Endometrial microvascular endothelial cells (primary cell): ENCODE data around the gene ST6GALNAC4. TPM values are rescaled to one million over a fixed set of nuclear protein-coding genes. Genes with fewer than 3 reads are reported as not detected.

Source experiments
- in situ Hi-C: cut with HindIII; loops from 2 replicates; pipeline ENCODE4 v1.10.0; 2017; ENCODE audit warnings: low sequenced_read_pairs, low pct_unique_long_range_greater_than_20kb; ENCODE audit errors: inconsistent ontology term
- total RNA-seq: library from RNA; depleted of rRNA; stranded (reverse); fragments of >200 nt; gene quantifications from one replicate; pipeline ENCODE4 v1.2.3, GENCODE V29; 2015; ENCODE audit errors: inconsistent ontology term

The ST6GALNAC4 gene
- total RNA-seq, 1 donor from 2014 or later: 107 TPM

DNA sequence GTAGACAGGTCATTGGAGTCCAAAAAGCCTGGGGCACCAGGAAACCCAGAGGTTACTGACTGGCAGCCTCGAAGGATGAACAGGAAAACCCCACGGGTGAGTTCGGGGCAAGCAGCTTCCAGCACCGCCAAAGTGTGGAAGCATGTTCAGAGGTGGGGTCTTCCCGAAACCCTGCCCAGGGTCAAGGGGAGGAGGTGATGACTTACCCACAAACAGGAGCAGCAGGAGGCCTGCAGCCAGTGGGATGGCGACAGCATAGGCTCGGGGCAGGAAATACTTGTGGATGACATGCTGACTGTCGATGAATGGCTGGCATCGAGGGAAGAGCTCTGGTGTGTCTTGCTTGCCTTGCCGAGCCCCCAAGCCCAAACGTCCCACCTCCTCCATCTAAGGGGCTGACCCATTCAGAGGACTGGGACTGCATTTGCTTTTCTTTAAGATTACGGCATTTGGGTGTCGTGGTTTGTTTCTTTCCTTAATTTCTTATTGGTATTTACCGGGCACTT, 19.6 kb upstream of the ST6GALNAC4 start:
- in situ Hi-C loops: loop anchor here (25.0 kb wide), 1 partner anchor 174 kb away; no protein-coding TSS in a partner anchor

- in situ Hi-C loops: loop anchor here (25.0 kb wide), 1 partner anchor 173 kb away; no protein-coding TSS in a partner anchor
Measured at GRCh38 chr9:127935765-127936221, 19.0 kb upstream of the ST6GALNAC4 start.

DNA sequence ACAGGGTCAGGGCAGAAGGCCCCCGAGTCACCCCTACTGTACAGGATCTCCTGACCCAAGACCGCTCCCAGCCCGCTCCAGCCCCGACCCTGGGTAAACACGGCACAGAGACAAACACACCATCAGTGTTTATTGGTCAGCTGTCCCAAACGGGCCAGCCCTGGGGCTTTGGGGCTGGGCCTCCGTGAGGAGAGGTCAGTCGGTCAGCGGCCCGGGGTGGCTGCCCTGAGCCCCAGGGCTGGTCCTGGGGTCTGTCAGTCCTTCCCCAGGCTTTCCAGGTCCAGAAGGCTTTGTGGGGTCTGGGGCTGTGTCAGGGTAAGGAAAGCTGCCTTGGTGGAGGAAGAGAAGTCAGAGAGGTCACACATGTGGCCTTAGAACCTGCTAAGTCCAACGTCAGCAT, 18.1 kb upstream of the ST6GALNAC4 start:
- in situ Hi-C loops: loop anchor here (25.0 kb wide), 1 partner anchor 173 kb away; no protein-coding TSS in a partner anchor

DNA sequence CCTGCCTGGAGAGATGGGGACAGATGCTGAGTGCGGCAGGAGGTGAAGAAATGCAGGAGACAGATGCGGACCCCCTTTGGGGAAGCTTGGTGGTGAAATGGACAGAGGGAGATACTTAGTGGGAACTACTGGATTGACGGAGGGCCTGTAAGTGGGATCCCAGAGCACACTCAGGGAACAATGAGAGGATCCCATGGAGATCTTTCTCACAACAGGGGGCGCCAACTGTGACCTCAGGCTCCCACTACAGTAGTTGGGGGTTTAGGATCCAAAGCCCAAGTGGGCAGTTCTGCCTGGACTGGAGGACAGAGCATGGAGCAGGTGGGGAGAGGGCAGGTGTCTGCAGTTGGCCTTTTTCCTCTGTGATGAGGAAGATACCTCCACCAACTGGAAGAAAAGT, 17.4 kb upstream of the ST6GALNAC4 start:
- in situ Hi-C loops: loop anchor here (25.0 kb wide), 1 partner anchor 172 kb away; no protein-coding TSS in a partner anchor

DNA sequence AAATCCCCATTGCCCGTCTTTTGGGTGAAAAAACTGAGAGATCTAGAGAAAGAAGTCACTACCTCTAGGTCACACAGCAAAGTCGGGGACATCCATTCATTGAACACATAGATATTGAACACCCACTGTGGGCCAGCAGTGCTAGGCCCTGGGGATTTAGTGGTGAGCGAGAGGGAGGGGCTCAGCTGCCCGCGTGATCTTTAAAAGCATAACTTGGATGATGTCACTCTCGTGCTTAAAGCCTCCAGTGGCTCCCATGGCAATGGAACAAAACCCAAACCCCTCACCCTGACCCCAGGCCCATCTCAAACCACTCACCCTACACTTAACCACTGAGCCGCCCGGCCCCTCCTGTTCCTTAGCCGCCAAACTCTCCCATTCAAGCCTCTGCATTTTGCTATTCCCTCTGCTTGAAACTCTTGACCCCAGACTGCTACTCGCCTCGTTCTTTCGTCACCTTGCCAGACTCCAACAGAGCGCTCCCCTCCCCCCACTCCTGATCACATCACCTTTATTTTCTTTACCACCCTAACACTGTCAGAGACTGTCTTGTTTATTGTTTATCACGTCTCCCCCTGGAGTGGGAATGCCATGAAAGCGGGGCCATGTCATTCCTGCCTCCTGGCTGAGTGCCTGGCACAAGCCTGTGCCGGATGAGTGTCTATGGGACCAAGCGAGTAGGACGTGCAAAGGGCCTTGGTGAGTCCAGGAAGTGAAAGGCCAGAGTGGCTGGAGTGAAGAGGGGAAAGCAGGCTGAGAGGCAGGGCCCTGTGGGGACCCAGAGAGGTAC, 14.4 kb upstream of the ST6GALNAC4 start:
- in situ Hi-C loops: loop anchor here (25.0 kb wide), 1 partner anchor 169 kb away; no protein-coding TSS in a partner anchor

DNA sequence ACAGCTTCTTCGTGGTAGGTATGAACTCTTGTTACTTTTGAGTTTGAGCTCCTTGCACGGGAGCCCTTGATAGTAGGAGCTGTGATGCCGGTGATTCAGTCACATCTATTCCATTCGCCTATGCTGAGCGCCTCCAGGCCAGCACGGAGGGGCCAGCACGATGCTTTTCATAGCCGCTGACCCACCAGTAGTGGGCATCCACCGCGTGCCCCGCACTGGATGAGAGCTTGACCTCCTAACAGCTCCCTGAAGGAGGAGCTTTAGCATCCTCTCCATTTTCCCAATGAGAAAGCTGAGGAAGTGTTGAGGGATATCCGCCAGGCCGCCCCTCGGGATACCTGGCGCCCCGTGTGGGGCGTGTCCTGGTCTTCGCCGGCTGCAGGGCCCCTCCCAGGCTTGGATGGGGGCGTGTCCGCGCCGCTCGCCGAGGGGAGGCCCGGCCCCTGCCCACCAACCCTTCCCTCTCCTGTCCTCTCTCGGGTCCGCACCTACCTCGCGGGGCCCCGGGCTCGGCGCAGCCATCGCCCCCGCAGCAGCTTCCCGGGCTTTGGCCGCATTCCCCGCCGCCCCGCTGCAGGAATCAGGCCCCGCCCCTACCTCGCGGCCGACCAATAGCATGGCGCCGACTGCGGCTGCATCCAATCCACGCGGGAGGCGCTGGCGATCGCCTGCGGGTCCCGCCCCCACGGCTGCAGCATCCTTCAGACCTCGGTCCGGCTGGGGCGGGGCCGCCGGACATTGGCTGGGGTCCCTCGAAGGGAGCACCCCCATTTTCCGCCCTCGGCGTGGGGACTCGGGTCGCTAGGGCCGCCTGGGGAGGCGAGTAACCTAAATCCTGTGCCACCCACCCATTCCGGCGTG, 13.6 kb upstream of the ST6GALNAC4 start, which contains the start of gene PIP5KL1:
Gene PIP5KL1, minus strand, starts transcription at position 547 of the 861 bp plus-strand sequence. Its CDS starts 25 bp downstream, at position 522.
- in situ Hi-C loops: loop anchor here (25.0 kb wide), 1 partner anchor 168 kb away; no protein-coding TSS in a partner anchor

DNA sequence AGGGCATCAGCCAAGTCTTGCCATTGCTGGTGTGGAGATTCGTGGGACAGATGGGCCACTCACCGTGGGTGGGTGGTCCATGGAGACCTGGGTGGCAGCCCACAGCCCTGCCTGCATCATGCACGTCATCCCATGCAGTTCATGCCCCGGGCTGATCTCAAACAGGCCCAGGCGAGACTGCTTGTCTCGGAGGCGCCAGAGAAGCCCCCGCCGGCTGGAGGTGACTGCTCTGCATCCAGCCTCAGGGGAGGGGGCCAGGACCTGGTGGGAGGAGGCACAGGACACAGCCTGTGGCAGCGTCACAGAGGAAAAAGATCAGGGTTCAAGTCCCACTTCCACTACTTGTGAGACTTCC, 12.8 kb upstream of the ST6GALNAC4 start:
- in situ Hi-C loops: loop anchor here (25.0 kb wide), 1 partner anchor 167 kb away; no protein-coding TSS in a partner anchor

- in situ Hi-C loops: loop anchor here (25.0 kb wide), 1 partner anchor 167 kb away; no protein-coding TSS in a partner anchor
Measured at GRCh38 chr9:127928676-127929624, 12.1 kb upstream of the ST6GALNAC4 start.

GRCh38 chr9:127927988-127928675, 11.3 kb upstream of the ST6GALNAC4 start:
- in situ Hi-C loops: loop anchor here (25.0 kb wide), 1 partner anchor 166 kb away; no protein-coding TSS in a partner anchor

DNA sequence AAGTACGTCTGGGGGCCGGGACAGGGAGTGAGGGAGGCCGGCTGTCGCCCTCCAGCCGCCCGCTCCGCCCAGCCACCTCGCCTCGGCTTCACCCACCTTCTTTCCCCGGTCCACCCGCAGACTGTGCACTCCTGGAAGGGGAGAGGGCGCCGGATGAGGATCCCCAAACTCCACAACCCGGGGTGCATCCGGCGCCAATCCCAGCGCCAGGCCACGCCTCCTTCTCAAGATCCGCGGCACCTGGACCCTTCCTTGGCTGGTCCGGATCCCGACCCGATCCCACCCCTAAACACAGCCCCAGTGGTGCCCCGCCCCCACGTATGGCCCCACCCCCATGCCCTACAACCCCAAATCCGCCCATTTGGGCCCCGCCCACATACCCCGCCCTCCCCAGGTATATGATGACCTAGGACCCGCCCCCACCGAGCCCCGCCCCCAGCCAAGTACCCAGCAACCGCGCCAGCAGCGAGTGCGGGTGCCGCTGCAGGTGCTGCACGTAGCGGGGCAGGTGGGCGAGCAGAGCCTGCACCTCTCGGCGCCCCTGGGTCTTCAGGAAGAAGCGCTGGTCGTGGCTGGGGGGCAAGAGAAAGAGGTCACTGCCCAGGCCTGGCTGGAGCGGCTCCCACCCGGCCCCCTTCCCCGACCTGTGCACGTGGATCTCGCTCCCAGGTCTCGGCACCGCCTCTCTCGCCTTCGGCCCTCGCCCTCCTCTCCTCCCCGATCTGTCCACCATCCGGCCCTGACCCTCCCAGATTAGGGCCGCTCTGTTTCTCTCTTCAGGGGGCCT, 10.6 kb upstream of the ST6GALNAC4 start:
- in situ Hi-C loops: loop anchor here (25.0 kb wide), 1 partner anchor 165 kb away; no protein-coding TSS in a partner anchor

- in situ Hi-C loops: loop anchor here (25.0 kb wide), 1 partner anchor 165 kb away; no protein-coding TSS in a partner anchor
Measured at GRCh38 chr9:127926906-127927200, 10.0 kb upstream of the ST6GALNAC4 start.

DNA sequence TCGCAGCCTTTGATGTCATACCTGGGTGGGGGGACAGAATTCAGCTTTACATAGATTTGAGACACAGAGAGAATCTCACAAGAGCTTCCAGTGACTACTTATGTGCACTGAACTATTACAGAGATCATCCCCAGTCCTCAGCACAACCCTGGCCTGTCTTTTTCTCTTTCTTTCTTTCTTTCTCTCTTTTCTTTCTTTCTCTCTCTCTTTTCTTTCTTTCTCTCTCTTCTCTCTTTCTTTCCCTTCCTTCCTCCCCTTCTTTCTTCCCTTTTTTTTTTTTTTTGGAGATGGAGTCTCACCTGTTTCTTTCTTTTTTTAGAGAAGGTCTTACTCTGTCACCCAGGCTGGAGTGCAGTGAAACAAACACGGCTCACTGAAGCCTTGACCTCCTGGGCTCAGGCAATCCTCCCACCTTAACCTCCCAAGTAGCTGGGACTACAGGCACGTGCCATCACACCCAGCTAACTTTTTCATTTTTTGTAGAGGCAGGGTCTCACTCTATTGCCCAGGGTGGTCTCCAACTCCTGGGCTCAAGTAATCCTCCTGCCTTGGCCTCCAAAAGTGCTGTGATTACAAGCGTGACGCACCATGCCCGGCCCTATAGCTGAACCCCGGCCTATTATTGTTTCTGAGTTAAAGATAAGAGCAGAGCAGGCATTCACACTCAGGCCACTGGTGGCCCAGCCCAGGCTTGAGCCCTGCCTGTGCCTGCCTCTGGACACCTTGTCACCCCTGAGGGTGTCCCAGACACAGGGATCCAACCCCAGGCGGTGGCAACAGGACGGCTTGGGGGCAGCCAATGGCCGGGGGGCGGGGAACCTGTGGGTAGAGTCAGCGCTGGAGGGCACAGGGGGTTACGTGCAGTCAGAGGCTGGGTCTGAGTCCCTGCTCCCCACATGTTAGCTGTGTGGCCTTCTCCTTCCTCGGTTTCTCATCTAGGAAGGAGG, 9.4 kb upstream of the ST6GALNAC4 start:
- in situ Hi-C loops: loop anchor here (25.0 kb wide), 1 partner anchor 164 kb away; no protein-coding TSS in a partner anchor

DNA sequence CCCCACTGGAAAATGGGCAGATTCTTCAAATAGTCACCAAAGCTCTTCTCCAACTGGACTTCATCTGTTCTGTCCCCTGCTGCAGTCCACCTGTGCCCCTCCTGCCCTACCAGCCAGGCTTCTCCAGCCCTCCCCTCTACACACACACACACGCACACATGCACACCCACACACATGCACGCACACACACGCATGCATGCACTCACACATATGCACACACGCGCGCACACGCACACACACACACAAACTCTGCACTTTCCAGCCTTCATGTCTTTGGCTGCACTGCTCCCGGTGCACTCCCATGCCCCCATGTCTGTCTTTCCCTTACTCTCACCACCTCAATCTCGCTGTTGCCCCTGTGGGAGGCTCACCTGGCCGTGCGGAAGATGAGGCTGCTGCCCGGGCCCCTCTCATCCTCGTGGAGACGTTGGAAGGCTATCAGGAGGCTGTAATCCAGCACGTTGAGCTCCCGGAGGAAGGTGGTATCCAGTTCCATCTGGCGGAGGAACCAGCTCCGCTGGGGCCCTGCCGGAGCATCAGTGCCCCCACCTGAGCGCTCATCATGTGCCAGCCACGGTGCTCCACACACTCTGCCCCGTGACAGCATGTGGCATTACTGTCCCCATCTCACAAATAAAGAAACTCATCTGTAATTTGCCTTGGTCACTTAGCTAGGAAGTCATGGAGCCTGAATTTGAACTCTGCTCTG, 8.0 kb upstream of the ST6GALNAC4 start:
- in situ Hi-C loops: loop anchor here (25.0 kb wide), 1 partner anchor 163 kb away; no protein-coding TSS in a partner anchor

DNA sequence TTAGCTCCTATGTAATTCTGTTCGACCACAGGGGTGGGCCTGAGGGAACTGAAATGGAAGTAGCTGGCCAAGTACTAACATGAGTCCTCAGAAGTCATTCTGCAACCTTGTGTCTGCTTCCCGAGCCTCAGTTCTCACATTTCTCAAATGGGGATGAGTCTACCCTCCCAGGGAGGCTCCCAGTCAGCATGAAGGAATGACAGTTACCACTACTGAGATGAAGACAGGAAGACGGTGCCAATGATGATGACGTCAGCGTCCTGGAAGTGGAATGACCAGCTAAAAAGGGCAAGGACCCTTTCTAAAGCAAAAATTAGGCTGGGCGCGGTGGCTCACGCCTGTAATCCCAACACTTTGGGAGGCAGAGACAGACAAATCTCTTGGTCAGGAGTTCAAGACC, 6.9 kb upstream of the ST6GALNAC4 start:
- in situ Hi-C loops: no loop called here

GRCh38 chr9:127923046-127923445, 6.2 kb upstream of the ST6GALNAC4 start:
- in situ Hi-C loops: no loop called here
